Astrocyte (in vitro differentiated cells and primary cell): ENCODE data around the gene YES1. TPM values are rescaled to one million over a fixed set of nuclear protein-coding genes. Genes with fewer than 3 reads are reported as not detected.

ENCODE experiments used
- DNase-seq: peaks from one replicate; pipeline ENCODE4 v3.0.0-alpha.2; 2010; ENCODE audit warnings: low read depth
- FAIRE-seq: peaks from 2 replicates; lab custom pipeline; 2011; peaks lifted over from hg19 to GRCh38; lab: Jason Lieb, UNC
- H2AFZ ChIP-seq: 2 replicates; pipeline ENCODE4 v1.6.0; 2012; ENCODE audit warnings: low read depth, low read length, inconsistent platforms
- H3K27ac ChIP-seq: 2 replicates; pipeline ENCODE4 v1.5.1; 2011; ENCODE audit warnings: low read depth, low read length, inconsistent platforms
- H3K27me3 ChIP-seq: 2 replicates; pipeline ENCODE4 v1.6.0; 2011; ENCODE audit warnings: low read length, inconsistent platforms; ENCODE audit not compliant: insufficient read depth
- H3K36me3 ChIP-seq: 2 replicates; pipeline ENCODE4 v1.5.1; 2011; ENCODE audit warnings: low read length, inconsistent platforms; ENCODE audit not compliant: insufficient read depth
- H3K4me1 ChIP-seq: 2 replicates; pipeline ENCODE4 v1.5.1; 2011; ENCODE audit warnings: low read length, inconsistent platforms; ENCODE audit not compliant: insufficient read depth
- H3K4me2 ChIP-seq: 2 replicates; pipeline ENCODE4 v1.6.0; 2012; ENCODE audit warnings: low read length, inconsistent platforms
- H3K4me3 ChIP-seq: 2 replicates; pipeline ENCODE4 v1.5.1; 2011; ENCODE audit warnings: low read depth, mild to moderate bottlenecking, low read length, inconsistent platforms; ENCODE audit not compliant: insufficient read depth
- H3K79me2 ChIP-seq: 2 replicates; pipeline ENCODE4 v1.6.0; 2012; ENCODE audit warnings: mild to moderate bottlenecking, low read length, inconsistent platforms; ENCODE audit not compliant: insufficient read depth
- H3K9ac ChIP-seq: 2 replicates; pipeline ENCODE4 v1.6.0; 2012; ENCODE audit warnings: mild to moderate bottlenecking, low read length, inconsistent platforms
- H3K9me3 ChIP-seq: 2 replicates; pipeline ENCODE4 v1.5.1; 2012; ENCODE audit warnings: low read depth, mild to moderate bottlenecking, low read length, inconsistent platforms; ENCODE audit not compliant: insufficient read depth
- H4K20me1 ChIP-seq: 2 replicates; pipeline ENCODE4 v1.6.0; 2012; ENCODE audit warnings: low read length, inconsistent platforms; ENCODE audit not compliant: insufficient read depth
- H3K27ac Mint-ChIP-seq: one replicate; pipeline ENCODE4 v1.8.0; 2021; ENCODE audit warnings: mild to moderate bottlenecking, mixed read lengths; ENCODE audit not compliant: unreplicated experiment
- H3K27me3 Mint-ChIP-seq: one replicate; pipeline ENCODE4 v1.8.0; 2021; ENCODE audit warnings: low read depth, mixed read lengths; ENCODE audit not compliant: unreplicated experiment
- H3K36me3 Mint-ChIP-seq: one replicate; pipeline ENCODE4 v1.8.0; 2021; ENCODE audit warnings: low read depth, mixed read lengths; ENCODE audit not compliant: unreplicated experiment
- H3K4me1 Mint-ChIP-seq: one replicate; pipeline ENCODE4 v1.8.0; 2021; ENCODE audit warnings: low read depth, mixed read lengths; ENCODE audit not compliant: unreplicated experiment
- H3K4me3 Mint-ChIP-seq: one replicate; pipeline ENCODE4 v1.8.0; 2021; ENCODE audit warnings: mild to moderate bottlenecking, moderate library complexity, mixed read lengths; ENCODE audit not compliant: unreplicated experiment
- H3K9me3 Mint-ChIP-seq: one replicate; pipeline ENCODE4 v1.8.0; 2021; ENCODE audit warnings: mild to moderate bottlenecking, mixed read lengths; ENCODE audit not compliant: unreplicated experiment
- EZH2 ChIP-seq: IDR thresholded peaks from 2 replicates; pipeline ENCODE4 v1.6.1; 2012; ENCODE audit warnings: mild to moderate bottlenecking, low read length, inconsistent platforms; ENCODE audit not compliant: insufficient read depth
- total RNA-seq: library from RNA; stranded (reverse); gene quantifications from 2 replicates; pipeline ENCODE4 v1.2.1, GENCODE V29; 2021
- TF ChIP-seq, protein P1 (sequence below): IDR thresholded peaks from 2 replicates; pipeline ENCODE4 v1.5.1; 2011; ENCODE audit warnings: low read depth, mild to moderate bottlenecking, inconsistent platforms, low read length, moderate library complexity; ENCODE audit not compliant: insufficient read depth

The YES1 gene
- total RNA-seq, 1 donor from 2014 or later: 68.2 TPM

DNA sequence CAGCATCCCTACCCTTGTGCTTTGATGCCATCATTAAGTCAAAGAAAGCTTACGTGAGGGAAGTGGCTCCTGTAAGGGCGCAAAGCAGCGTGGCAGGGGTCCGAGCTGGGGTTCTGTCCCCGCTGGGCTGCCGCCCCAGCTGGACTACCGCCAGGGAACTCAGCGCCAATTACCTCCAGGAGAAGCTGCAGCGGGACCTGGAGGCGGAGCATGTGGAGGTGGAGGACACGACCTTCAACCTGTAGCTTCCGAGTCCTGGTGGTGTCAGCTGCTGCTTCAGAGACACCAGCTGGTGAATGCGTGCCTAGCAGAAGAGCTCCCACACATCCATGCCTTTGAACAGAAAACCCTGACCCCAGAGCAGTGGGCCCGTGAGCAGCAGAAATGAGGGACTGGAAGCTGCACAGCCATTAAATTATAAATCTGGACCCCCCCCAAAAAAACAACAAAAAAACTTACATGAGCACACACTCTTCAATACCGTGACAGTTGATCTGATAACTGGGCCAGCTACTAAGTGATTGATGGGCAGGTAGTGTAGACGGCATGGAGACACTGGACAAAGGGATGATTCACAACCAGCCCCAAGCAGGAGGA, 20.1 kb upstream of the YES1 start:
- peak overlapping the region; percentile 28 for H3K4me2 ChIP-seq
- FAIRE-seq: no peak

GRCh38 chr18:830315-830901, 18.4 kb upstream of the YES1 start:
- H2AFZ ChIP-seq: peak overlapping the region; percentile 70
- peak overlapping the region; percentile 47 for H3K27ac ChIP-seq
- H3K79me2 ChIP-seq: no peaks in the 10 kb centered on the region
- FAIRE-seq (no peak), DNase-seq (peak; percentile 77)
- Mint-ChIP-seq H3K4me3 (peak overlapping the region; percentile 55), H3K9me3 (no peaks in the 10 kb centered on the region), H3K27ac (peak overlapping the region; percentile 64), H3K4me1 (peaks cover 9% of the 10 kb centered on the region), H3K36me3 (no peaks in the 10 kb centered on the region), H3K27me3 (no peaks in the 10 kb centered on the region)
- H3K27me3 ChIP-seq: no peaks in the 10 kb centered on the region
- peak overlapping the region; percentile 41 for H3K9ac ChIP-seq
- no peaks in the 10 kb centered on the region for H4K20me1 ChIP-seq
- peak overlapping the region; percentile 76 for H3K4me2 ChIP-seq
- H3K4me1 ChIP-seq: peaks cover 9% of the 10 kb centered on the region
- no peaks in the 10 kb centered on the region for H3K36me3 ChIP-seq
- H3K4me3 ChIP-seq: no peak overlapping the region
- TF ChIP-seq, protein P1, sequence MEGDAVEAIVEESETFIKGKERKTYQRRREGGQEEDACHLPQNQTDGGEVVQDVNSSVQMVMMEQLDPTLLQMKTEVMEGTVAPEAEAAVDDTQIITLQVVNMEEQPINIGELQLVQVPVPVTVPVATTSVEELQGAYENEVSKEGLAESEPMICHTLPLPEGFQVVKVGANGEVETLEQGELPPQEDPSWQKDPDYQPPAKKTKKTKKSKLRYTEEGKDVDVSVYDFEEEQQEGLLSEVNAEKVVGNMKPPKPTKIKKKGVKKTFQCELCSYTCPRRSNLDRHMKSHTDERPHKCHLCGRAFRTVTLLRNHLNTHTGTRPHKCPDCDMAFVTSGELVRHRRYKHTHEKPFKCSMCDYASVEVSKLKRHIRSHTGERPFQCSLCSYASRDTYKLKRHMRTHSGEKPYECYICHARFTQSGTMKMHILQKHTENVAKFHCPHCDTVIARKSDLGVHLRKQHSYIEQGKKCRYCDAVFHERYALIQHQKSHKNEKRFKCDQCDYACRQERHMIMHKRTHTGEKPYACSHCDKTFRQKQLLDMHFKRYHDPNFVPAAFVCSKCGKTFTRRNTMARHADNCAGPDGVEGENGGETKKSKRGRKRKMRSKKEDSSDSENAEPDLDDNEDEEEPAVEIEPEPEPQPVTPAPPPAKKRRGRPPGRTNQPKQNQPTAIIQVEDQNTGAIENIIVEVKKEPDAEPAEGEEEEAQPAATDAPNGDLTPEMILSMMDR: no peak
- TF ChIP-seq EZH2: no peak
- H3K9me3 ChIP-seq: no peaks in the 10 kb centered on the region

More for the DNA sequence above, 20.1 kb upstream of the YES1 start:
- Histone ChIP-seq H3K27me3 (no peaks in the 10 kb centered on the region), H3K9ac (no peak overlapping the region), H3K4me3 (no peak overlapping the region), H3K27ac (no peak overlapping the region), H3K79me2 (no peaks in the 10 kb centered on the region), H4K20me1 (no peaks in the 10 kb centered on the region), H2AFZ (no peak overlapping the region), H3K36me3 (no peaks in the 10 kb centered on the region), H3K4me1 (peaks cover 9% of the 10 kb centered on the region), H3K9me3 (no peaks in the 10 kb centered on the region)
- Mint-ChIP-seq H3K9me3 (no peaks in the 10 kb centered on the region), H3K4me1 (peaks cover 9% of the 10 kb centered on the region), H3K27ac (no peak overlapping the region), H3K27me3 (peaks cover 4% of the 10 kb centered on the region), H3K4me3 (no peak overlapping the region), H3K36me3 (no peaks in the 10 kb centered on the region)
- TF ChIP-seq, protein P1: no peak
- no peak for TF ChIP-seq EZH2
- no peak for DNase-seq

- TF ChIP-seq EZH2: no peak
- TF ChIP-seq, protein P1: no peak
- Histone ChIP-seq H3K9ac (no peak overlapping the region), H3K4me1 (peaks cover 9% of the 10 kb centered on the region), H3K4me2 (no peak overlapping the region), H3K9me3 (no peaks in the 10 kb centered on the region), H4K20me1 (no peaks in the 10 kb centered on the region), H3K36me3 (no peaks in the 10 kb centered on the region), H3K4me3 (no peak overlapping the region), H3K27me3 (no peaks in the 10 kb centered on the region), H3K79me2 (no peaks in the 10 kb centered on the region), H3K27ac (no peak overlapping the region), H2AFZ (no peak overlapping the region)
- no peaks in the 10 kb centered on the region for H3K9me3 Mint-ChIP-seq
- FAIRE-seq (no peak), DNase-seq (no peak)
- no peak overlapping the region for H3K27ac Mint-ChIP-seq
- no peak overlapping the region for H3K4me3 Mint-ChIP-seq
- H3K27me3 Mint-ChIP-seq: no peaks in the 10 kb centered on the region
- H3K4me1 Mint-ChIP-seq: peaks cover 9% of the 10 kb centered on the region
- H3K36me3 Mint-ChIP-seq: no peaks in the 10 kb centered on the region
Measured at GRCh38 chr18:829432-829831, 17.4 kb upstream of the YES1 start.
